IMR-90 (cell line): ENCODE data around the gene IL16. TPM values are rescaled to one million over a fixed set of nuclear protein-coding genes. Genes with fewer than 3 reads are reported as not detected.

Experiments used
- ATAC-seq: fragments of 200-7000 bp; cut with Tn5 transposase; 2 replicates; pipeline ENCODE4 v1.9.1; 2020; ENCODE audit warnings: low read depth, mild to moderate bottlenecking, moderate library complexity
- BruUV-seq: library from RNA; stranded (reverse); fragments of 400-500 nt; replicated peaks from 2 replicates; lab custom pipeline; 2021; lab: Mats Ljungman, UMichigan
- CTCF ChIA-PET: fragments of 300-600 bp; formaldehyde crosslinking; extraction: SDS; loops from one replicate; lab custom pipeline; 2021; ENCODE audit warnings: antibody characterized with exemption; lab: Yijun Ruan, JAX
- POLR2A ChIA-PET: fragments of 300-600 bp; sonication (Branson Sonifier 250); formaldehyde crosslinking; loops from one replicate; lab custom pipeline; 2022; ENCODE audit warnings: antibody characterized with exemption; ENCODE audit not compliant: unreplicated experiment; lab: Charles Lee
- DNase-seq: peaks from one replicate; pipeline ENCODE4 v3.0.0; 2013
- H2AFZ ChIP-seq: replicated peaks from 2 replicates; pipeline ENCODE3; 2013; ENCODE audit warnings: low read length, mild to moderate bottlenecking; ENCODE audit not compliant: poor library complexity
- H2AK5ac ChIP-seq: 2 replicates; pipeline ENCODE4 v1.6.1; 2013; ENCODE audit warnings: low read depth, low read length, inconsistent platforms
- H2AK9ac ChIP-seq: replicated peaks from 2 replicates; pipeline ENCODE3; 2013; ENCODE audit warnings: mild to moderate bottlenecking, low read depth, low read length, moderate library complexity; ENCODE audit not compliant: poor library complexity
- H2BK120ac ChIP-seq: 2 replicates; pipeline ENCODE4 v1.6.1; 2013; ENCODE audit warnings: low read depth, low read length, inconsistent platforms
- H2BK15ac ChIP-seq: 3 replicates; pipeline ENCODE4 v1.6.1; 2013; ENCODE audit warnings: low read depth, low read length, inconsistent platforms
- H2BK20ac ChIP-seq: 2 replicates; pipeline ENCODE4 v1.6.1; 2013; ENCODE audit warnings: low read depth, mild to moderate bottlenecking, inconsistent platforms, low read length, moderate library complexity
- H2BK5ac ChIP-seq: 2 replicates; pipeline ENCODE4 v1.6.1; 2013; ENCODE audit warnings: mild to moderate bottlenecking, low read depth, low read length, inconsistent platforms; ENCODE audit not compliant: poor library complexity, severe bottlenecking
- H3K14ac ChIP-seq: replicated peaks from 2 replicates; pipeline ENCODE4 v1.6.1; 2013; ENCODE audit warnings: low read depth, low read length, inconsistent platforms
- H3K18ac ChIP-seq: 2 replicates; pipeline ENCODE4 v1.6.1; 2013; ENCODE audit warnings: low read depth, low read length, control low read depth
- H3K23ac ChIP-seq: 2 replicates; pipeline ENCODE4 v1.6.1; 2013; ENCODE audit warnings: low read depth, low read length, inconsistent platforms
- H3K27ac ChIP-seq: 2 replicates; pipeline ENCODE4 v1.5.1; 2013; ENCODE audit warnings: mild to moderate bottlenecking, control low read depth, low read length; ENCODE audit not compliant: insufficient read depth
- H3K27me3 ChIP-seq: 2 replicates; pipeline ENCODE4 v1.6.1; 2013; ENCODE audit warnings: low read length; ENCODE audit not compliant: control insufficient read depth, insufficient read depth
- H3K36me3 ChIP-seq: 2 replicates; pipeline ENCODE4 v1.6.1; 2013; ENCODE audit warnings: low read length, mixed read lengths; ENCODE audit not compliant: control insufficient read depth, insufficient read depth
- H3K4ac ChIP-seq: 2 replicates; pipeline ENCODE4 v1.6.1; 2013; ENCODE audit warnings: low read depth, low read length, inconsistent platforms
- H3K4me1 ChIP-seq: 2 replicates; pipeline ENCODE4 v1.6.1; 2013; ENCODE audit warnings: low read length, mixed read lengths; ENCODE audit not compliant: control insufficient read depth, insufficient read depth
- H3K4me2 ChIP-seq: 2 replicates; pipeline ENCODE4 v1.6.1; 2013; ENCODE audit warnings: low read depth, mild to moderate bottlenecking, control low read depth, low read length, moderate library complexity
- H3K4me3 ChIP-seq: 2 replicates; pipeline ENCODE4 v1.5.1; 2013; ENCODE audit warnings: low read depth, mild to moderate bottlenecking, control low read depth, low read length, moderate library complexity; ENCODE audit not compliant: insufficient read depth
- H3K56ac ChIP-seq: 2 replicates; pipeline ENCODE4 v1.6.1; 2013; ENCODE audit warnings: low read length, inconsistent platforms; ENCODE audit not compliant: insufficient read depth; ENCODE audit errors: extremely low read depth
- H3K79me1 ChIP-seq, 2 experiments: 2 replicates each; pipeline ENCODE4 v1.6.1; 2013; ENCODE audit warnings: low read length in 2 of 2, inconsistent platforms in 1 of 2, low read depth in 1 of 2
- H3K9ac ChIP-seq: 2 replicates; pipeline ENCODE4 v1.6.1; 2013; ENCODE audit warnings: low read depth, low read length, control low read depth
- H3K9me1 ChIP-seq: 2 replicates; pipeline ENCODE4 v1.6.1; 2013; ENCODE audit warnings: low read length, inconsistent platforms; ENCODE audit not compliant: insufficient read depth
- H3K9me3 ChIP-seq: 2 replicates; pipeline ENCODE4 v1.6.1; 2013; ENCODE audit warnings: low read length; ENCODE audit not compliant: control insufficient read depth, insufficient read depth
- H4K20me1 ChIP-seq: 2 replicates; pipeline ENCODE4 v1.6.1; 2013; ENCODE audit warnings: low read length, inconsistent platforms; ENCODE audit not compliant: insufficient read depth
- H4K5ac ChIP-seq: 2 replicates; pipeline ENCODE4 v1.6.1; 2013; ENCODE audit warnings: mild to moderate bottlenecking, low read depth, low read length, control low read depth
- H4K8ac ChIP-seq, 2 experiments: 2 replicates each; pipeline ENCODE4 v1.6.1; 2013; ENCODE audit warnings: low read depth in 2 of 2, low read length in 2 of 2, control low read depth in 1 of 2, inconsistent platforms in 1 of 2
- H4K91ac ChIP-seq: 2 replicates; pipeline ENCODE4 v1.6.1; 2013; ENCODE audit warnings: low read depth, low read length, inconsistent platforms; ENCODE audit not compliant: insufficient read depth
- BHLHE40 ChIP-seq: fragments of 150-350 bp; IDR thresholded peaks from 2 replicates; pipeline ENCODE4 v1.6.1; 2016; ENCODE audit warnings: mild to moderate bottlenecking, low read depth, low read length
- CEBPB ChIP-seq: IDR thresholded peaks from 2 replicates; pipeline ENCODE4 v1.6.1; 2012; ENCODE audit warnings: low read depth, low read length, improper control_type of control experiment
- CHD1 ChIP-seq: IDR thresholded peaks from 2 replicates; pipeline ENCODE4 v1.6.1; 2012; ENCODE audit warnings: low read depth, low read length, improper control_type of control experiment
- FOS ChIP-seq: fragments of 150-350 bp; IDR thresholded peaks from 2 replicates; pipeline ENCODE4 v1.6.1; 2016; ENCODE audit warnings: low read depth, low read length
- MAFK ChIP-seq: IDR thresholded peaks from 2 replicates; pipeline ENCODE4 v1.6.1; 2012; ENCODE audit warnings: low read depth, low read length, improper control_type of control experiment
- MAZ ChIP-seq: IDR thresholded peaks from 2 replicates; pipeline ENCODE4 v1.6.1; 2012; ENCODE audit warnings: low read depth, mild to moderate bottlenecking, low read length, improper control_type of control experiment, moderate library complexity, borderline replicate concordance
- MXI1 ChIP-seq: IDR thresholded peaks from 2 replicates; pipeline ENCODE4 v1.6.1; 2012; ENCODE audit warnings: low read depth, mild to moderate bottlenecking, low read length, moderate library complexity, borderline replicate concordance
- NFE2L2 ChIP-seq: fragments of 150-350 bp; IDR thresholded peaks from 2 replicates; pipeline ENCODE4 v1.6.1; 2016; ENCODE audit warnings: low read depth, mild to moderate bottlenecking, low read length
- POLR2A ChIP-seq: IDR thresholded peaks from 2 replicates; pipeline ENCODE4 v1.6.1; 2012; ENCODE audit warnings: mild to moderate bottlenecking, low read depth, low read length
- RAD21 ChIP-seq: IDR thresholded peaks from 2 replicates; pipeline ENCODE4 v1.6.1; 2012; ENCODE audit warnings: low read length, improper control_type of control experiment
- RCOR1 ChIP-seq: IDR thresholded peaks from 2 replicates; pipeline ENCODE4 v1.6.1; 2012; ENCODE audit warnings: mild to moderate bottlenecking, low read length, improper control_type of control experiment; ENCODE audit not compliant: insufficient replicate concordance
- RFX5 ChIP-seq: IDR thresholded peaks from 2 replicates; pipeline ENCODE4 v1.8.0; 2012; ENCODE audit warnings: low read depth, mild to moderate bottlenecking, low read length, moderate library complexity
- SMC3 ChIP-seq: fragments of 150-350 bp; IDR thresholded peaks from 2 replicates; pipeline ENCODE4 v1.6.1; 2016; ENCODE audit warnings: low read depth, mild to moderate bottlenecking, antibody characterized with exemption, low read length, moderate library complexity
- WGBS, 2 experiments: methylation state at CpG; one replicate each; pipeline versions ENCODE4 v1.1.5 to v1.1.7; 2013; ENCODE audit warnings: missing lambda C conversion rate in 2 of 2; ENCODE audit not compliant: insufficient read length in 1 of 2; ENCODE audit errors: extremely low coverage in 2 of 2; 5-methylcytosine and 5-hydroxymethylcytosine counted together
- dilution Hi-C: fragments of 300-500 bp; cut with HindIII; formaldehyde crosslinking; loops from one replicate; pipeline ENCODE4 v1.14.3; 2018; ENCODE audit warnings: low sequenced_read_pairs; ENCODE audit not compliant: unreplicated experiment
- in situ Hi-C: fragments of 300-500 bp; cut with MboI; formaldehyde crosslinking; loops from 3 replicates; pipeline ENCODE4 v1.14.3; 2019; ENCODE audit warnings: low sequenced_read_pairs, inconsistent platforms, mixed read lengths
- intact Hi-C: fragments of 100-400 bp; cut with micrococcal nuclease; formaldehyde crosslinking; loops from 2 replicates; pipeline ENCODE4 v1.10.0; 2022
- polyA plus RNA-seq, 3 experiments: library from polyadenylated mRNA; depleted of rRNA; stranded (reverse); fragments of >200 nt; gene quantifications; 2 replicates each; pipeline ENCODE4 v1.2.3, GENCODE V29; 2012; ENCODE audit warnings: low replicate concordance in 1 of 3
- total RNA-seq: library from RNA; depleted of rRNA; stranded (reverse); fragments of >200 nt; gene quantifications from 2 replicates; pipeline ENCODE4 v1.2.3, GENCODE V29; 2012
- TF ChIP-seq, protein P1 (sequence below): fragments of 150-350 bp; IDR thresholded peaks from 2 replicates; pipeline ENCODE4 v1.6.1; 2017; ENCODE audit warnings: mild to moderate bottlenecking, antibody characterized with exemption, low read length, low read depth
- TF ChIP-seq, protein P2 (sequence below): fragments of 150-350 bp; IDR thresholded peaks from 2 replicates; pipeline ENCODE4 v1.6.1; 2016; ENCODE audit warnings: low read depth, mild to moderate bottlenecking, low read length, moderate library complexity, borderline replicate concordance
- TF ChIP-seq, protein P3 (sequence below): conservative IDR thresholded peaks from 2 replicates; pipeline ENCODE4 v1.5.1; 2012; ENCODE audit warnings: mild to moderate bottlenecking, low read depth, low read length, improper control_type of control experiment

Gene IL16
- total and polyA plus RNA-seq, 2 of the 4 experiments (the other 2 are of a cell fraction) = 0.18 to 0.27 TPM

DNA sequence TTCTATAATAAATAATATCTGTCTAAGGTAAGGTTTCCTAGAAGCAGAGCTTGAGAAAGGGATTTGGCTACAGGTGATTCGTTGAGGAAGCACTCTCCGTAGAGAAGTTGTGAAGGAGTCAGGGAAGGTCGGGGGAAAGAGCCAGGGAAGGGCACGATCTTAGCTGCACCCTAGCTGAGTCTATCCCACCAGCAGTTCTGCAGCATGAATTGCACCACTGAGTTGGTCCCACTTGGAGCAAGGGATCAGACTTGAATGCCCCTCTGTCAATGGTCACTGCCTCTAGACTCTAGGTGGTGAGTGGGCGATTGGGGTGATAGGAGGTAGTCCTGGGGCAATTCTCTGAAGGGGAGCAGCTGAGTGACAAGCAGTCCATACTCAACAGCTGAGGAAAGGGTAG, 163.8 kb downstream of the IL16 start:
- BruUV-seq = no TSS peak
- Histone ChIP-seq H3K4me1 (no peaks in the 10 kb centered on the region), H3K18ac (no peak overlapping the region), H3K56ac (no peak overlapping the region), H3K14ac (no peak overlapping the region), H4K91ac (no peak overlapping the region), H3K4ac (no peak overlapping the region), H2AFZ (peak overlapping the region; percentile 10), H2BK120ac (no peak overlapping the region), H3K4me3 (no peak overlapping the region), H2AK9ac (peak overlapping the region; percentile 37), H4K8ac (no peak overlapping the region), H3K27me3 (no peaks in the 10 kb centered on the region; the same call in 1 of the 2 replicates), H2BK5ac (no peak overlapping the region), H3K23ac (no peak overlapping the region), H2AK5ac (no peak overlapping the region), H3K79me1 (no peaks in the 10 kb centered on the region), H3K9ac (no peak overlapping the region), H3K9me1 (no peaks in the 10 kb centered on the region), H4K20me1 (no peaks in the 10 kb centered on the region), H3K36me3 (no peaks in the 10 kb centered on the region), H2BK15ac (no peak overlapping the region), H4K5ac (no peak overlapping the region), H2BK20ac (no peak overlapping the region), H3K27ac (no peak overlapping the region), H3K9me3 (no peaks in the 10 kb centered on the region; the same call in 1 of the 2 replicates), H3K4me2 (no peak overlapping the region)
- in situ Hi-C loops (no loop called here), intact Hi-C loops (loop anchor here (5.0 kb wide), 1 partner anchor 212 kb away; no protein-coding TSS in a partner anchor), dilution Hi-C loops (no loop called here)
- 100% methylated on average over 1 of the region's 5 CpGs; no CpG with 5 or more reads in 1 of the 2 experiments for WGBS, 2 experiments
- ChIA-PET POLR2A (no interaction called here), CTCF (no interaction called here)
- ATAC-seq (no peak), DNase-seq (no peak)
- no peak for TF ChIP-seq NFE2L2
- TF ChIP-seq, protein P1, sequence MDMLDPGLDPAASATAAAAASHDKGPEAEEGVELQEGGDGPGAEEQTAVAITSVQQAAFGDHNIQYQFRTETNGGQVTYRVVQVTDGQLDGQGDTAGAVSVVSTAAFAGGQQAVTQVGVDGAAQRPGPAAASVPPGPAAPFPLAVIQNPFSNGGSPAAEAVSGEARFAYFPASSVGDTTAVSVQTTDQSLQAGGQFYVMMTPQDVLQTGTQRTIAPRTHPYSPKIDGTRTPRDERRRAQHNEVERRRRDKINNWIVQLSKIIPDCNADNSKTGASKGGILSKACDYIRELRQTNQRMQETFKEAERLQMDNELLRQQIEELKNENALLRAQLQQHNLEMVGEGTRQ = no peak
- TF ChIP-seq, protein P2, sequence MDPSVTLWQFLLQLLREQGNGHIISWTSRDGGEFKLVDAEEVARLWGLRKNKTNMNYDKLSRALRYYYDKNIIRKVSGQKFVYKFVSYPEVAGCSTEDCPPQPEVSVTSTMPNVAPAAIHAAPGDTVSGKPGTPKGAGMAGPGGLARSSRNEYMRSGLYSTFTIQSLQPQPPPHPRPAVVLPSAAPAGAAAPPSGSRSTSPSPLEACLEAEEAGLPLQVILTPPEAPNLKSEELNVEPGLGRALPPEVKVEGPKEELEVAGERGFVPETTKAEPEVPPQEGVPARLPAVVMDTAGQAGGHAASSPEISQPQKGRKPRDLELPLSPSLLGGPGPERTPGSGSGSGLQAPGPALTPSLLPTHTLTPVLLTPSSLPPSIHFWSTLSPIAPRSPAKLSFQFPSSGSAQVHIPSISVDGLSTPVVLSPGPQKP = no peak
- no peak for TF ChIP-seq MAFK
- TF ChIP-seq RFX5 = no peak
- no peak for TF ChIP-seq BHLHE40
- TF ChIP-seq, protein P3, sequence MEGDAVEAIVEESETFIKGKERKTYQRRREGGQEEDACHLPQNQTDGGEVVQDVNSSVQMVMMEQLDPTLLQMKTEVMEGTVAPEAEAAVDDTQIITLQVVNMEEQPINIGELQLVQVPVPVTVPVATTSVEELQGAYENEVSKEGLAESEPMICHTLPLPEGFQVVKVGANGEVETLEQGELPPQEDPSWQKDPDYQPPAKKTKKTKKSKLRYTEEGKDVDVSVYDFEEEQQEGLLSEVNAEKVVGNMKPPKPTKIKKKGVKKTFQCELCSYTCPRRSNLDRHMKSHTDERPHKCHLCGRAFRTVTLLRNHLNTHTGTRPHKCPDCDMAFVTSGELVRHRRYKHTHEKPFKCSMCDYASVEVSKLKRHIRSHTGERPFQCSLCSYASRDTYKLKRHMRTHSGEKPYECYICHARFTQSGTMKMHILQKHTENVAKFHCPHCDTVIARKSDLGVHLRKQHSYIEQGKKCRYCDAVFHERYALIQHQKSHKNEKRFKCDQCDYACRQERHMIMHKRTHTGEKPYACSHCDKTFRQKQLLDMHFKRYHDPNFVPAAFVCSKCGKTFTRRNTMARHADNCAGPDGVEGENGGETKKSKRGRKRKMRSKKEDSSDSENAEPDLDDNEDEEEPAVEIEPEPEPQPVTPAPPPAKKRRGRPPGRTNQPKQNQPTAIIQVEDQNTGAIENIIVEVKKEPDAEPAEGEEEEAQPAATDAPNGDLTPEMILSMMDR = no peak
- TF ChIP-seq RCOR1 = no peak
- no peak for TF ChIP-seq POLR2A
- TF ChIP-seq CEBPB = no peak
- no peak for TF ChIP-seq SMC3
- no peak for TF ChIP-seq MXI1
- no peak for TF ChIP-seq MAZ
- TF ChIP-seq RAD21 = no peak
- TF ChIP-seq CHD1 = no peak
- no peak for TF ChIP-seq FOS
